HT-29 (cell line): ENCODE data around the gene IQSEC1. TPM values are rescaled to one million over a fixed set of nuclear protein-coding genes. Genes with fewer than 3 reads are reported as not detected.

Experiments used
- DNase-seq: peaks from one replicate; pipeline ENCODE4 v3.0.0-alpha.2; 2015; ENCODE audit warnings: low spot score
- total RNA-seq: library from RNA; depleted of rRNA; stranded (reverse); fragments of >200 nt; shearing (Covaris generic); gene quantifications from 2 replicates; pipeline ENCODE4 v1.2.3, GENCODE V29; 2014

The IQSEC1 gene
- total RNA-seq, 1 experiment from 2014 or later: 4.8 TPM

- no peak for DNase-seq
Observed at GRCh38 chr3:12955651-12956315, 117.4 kb downstream of the IQSEC1 start.

GRCh38 chr3:12954891-12955650 is 118.2 kb downstream of the IQSEC1 start:
- peak; percentile 41 for DNase-seq

- DNase-seq: no peak
Observed at GRCh38 chr3:12954180-12954579, 119.0 kb downstream of the IQSEC1 start.

- no peak for DNase-seq
Observed at GRCh38 chr3:12953201-12953995, 119.8 kb downstream of the IQSEC1 start.

GRCh38 chr3:12952343-12953200 is 120.7 kb downstream of the IQSEC1 start:
- no peak for DNase-seq

- DNase-seq: no peak
Observed at GRCh38 chr3:12948891-12949711, 124.1 kb downstream of the IQSEC1 start.

- DNase-seq: no peak
Observed at GRCh38 chr3:12948371-12948770, 124.9 kb downstream of the IQSEC1 start.

- DNase-seq: peak; percentile 26
Observed at GRCh38 chr3:12947504-12948369, 125.5 kb downstream of the IQSEC1 start.

- no peak for DNase-seq
Observed at GRCh38 chr3:12946649-12947316, 126.4 kb downstream of the IQSEC1 start.

GRCh38 chr3:12946251-12946648 is 127.0 kb downstream of the IQSEC1 start:
- no peak for DNase-seq

GRCh38 chr3:12944849-12945248 is 128.4 kb downstream of the IQSEC1 start:
- no peak for DNase-seq

GRCh38 chr3:12944413-12944812 is 128.8 kb downstream of the IQSEC1 start:
- DNase-seq: no peak

- DNase-seq: no peak
Observed at GRCh38 chr3:12943124-12944021, 129.9 kb downstream of the IQSEC1 start.

- no peak for DNase-seq
Observed at GRCh38 chr3:12941495-12942023, 131.7 kb downstream of the IQSEC1 start.

- DNase-seq: no peak
Observed at GRCh38 chr3:12940854-12941253, 132.4 kb downstream of the IQSEC1 start.

- no peak for DNase-seq
Observed at GRCh38 chr3:12939137-12939536, 134.1 kb downstream of the IQSEC1 start.

GRCh38 chr3:12938258-12938711 is 134.9 kb downstream of the IQSEC1 start:
- DNase-seq: no peak
